ENCODE measurements around the gene NRARP.

The NRARP gene

DNA sequence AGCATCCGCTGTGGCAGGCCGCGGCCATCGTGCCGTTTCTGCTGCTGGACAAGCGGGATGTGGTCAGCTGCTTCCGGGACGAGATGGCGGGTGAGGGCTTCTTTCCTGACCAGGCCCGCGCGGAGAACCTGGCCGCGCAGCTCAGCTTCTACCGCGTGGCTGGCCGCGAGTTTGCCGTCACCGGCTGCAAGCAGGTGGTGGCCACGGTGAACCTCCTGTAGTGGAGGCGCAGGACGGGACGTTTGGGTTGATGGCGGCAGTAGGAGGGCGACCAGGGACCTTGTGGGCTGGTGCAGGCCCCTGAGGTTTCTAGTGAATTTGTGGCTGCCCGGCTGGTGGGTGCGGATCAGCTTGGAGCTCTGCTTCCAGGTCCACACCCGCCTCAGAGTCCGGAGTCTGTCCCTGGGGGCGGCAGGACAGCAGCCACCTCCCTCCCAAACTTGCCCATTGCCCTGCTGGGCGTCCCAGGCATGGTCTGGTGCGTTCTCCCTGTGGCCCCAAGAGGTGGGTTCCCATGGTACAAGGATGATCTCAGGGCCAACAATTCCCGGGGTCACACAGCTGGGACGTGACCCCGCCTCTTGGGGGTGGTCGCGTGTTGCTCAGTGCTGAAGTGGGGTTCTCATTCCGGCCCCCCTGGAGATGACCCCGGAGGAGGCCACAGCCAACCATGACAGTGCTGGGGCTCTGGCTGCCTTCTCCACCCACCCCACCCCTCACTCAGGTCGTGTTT is 22.2 kb downstream of the NRARP start:
- H3K27ac ChIP-seq = no peak overlapping the region
- DNase-seq (ENCODE audit: low read depth, low spot score) = no peak

DNA sequence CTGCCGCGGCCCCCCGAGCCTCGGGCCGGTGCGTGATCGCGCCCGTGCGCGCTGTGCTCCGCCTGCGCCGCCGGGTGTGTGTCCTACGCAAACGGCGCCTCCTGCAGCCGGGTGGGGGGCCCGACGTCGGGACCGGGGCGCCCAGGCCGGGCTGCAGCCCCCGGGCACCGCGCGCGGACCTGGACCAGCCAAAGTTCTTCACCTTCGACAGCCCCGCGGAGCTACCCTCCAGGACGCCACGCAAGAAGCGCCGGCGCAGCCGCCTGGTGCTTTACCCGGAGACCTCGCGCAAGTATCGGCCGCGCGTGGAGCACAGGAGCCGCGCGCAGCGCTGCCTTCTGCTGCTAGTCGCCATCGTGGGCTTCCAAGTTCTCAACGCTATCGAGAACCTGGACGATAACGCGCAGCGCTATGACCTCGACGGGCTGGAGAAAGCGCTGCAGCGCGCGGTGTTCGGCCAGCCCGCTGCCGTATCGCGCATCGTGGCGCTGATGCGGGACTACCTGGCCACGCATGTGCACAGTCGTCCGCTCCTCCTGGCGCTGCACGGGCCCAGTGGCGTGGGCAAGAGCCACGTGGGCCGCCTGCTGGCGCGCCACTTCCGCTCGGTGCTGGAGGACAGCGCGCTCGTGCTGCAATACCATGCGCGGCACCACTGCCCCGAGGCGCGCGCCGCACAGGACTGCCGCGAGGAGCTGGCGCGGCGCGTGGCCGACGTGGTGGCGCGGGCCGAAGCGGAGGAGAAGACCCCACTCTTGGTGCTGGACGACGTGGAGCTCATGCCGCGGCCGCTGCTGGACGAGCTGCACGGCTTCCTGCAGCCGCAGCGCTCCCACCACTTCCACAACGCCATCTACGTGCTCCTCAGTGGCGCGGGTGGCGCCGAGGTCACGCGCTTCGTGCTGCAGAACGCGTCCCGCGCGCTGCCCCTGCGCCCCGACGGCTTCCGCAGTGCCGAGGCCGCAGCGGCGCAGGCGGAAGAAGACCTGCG is 23.1 kb downstream of the NRARP start:
- no peak overlapping the region for H3K27ac ChIP-seq
- no peak for DNase-seq (ENCODE audit: low read depth, low spot score)

DNA sequence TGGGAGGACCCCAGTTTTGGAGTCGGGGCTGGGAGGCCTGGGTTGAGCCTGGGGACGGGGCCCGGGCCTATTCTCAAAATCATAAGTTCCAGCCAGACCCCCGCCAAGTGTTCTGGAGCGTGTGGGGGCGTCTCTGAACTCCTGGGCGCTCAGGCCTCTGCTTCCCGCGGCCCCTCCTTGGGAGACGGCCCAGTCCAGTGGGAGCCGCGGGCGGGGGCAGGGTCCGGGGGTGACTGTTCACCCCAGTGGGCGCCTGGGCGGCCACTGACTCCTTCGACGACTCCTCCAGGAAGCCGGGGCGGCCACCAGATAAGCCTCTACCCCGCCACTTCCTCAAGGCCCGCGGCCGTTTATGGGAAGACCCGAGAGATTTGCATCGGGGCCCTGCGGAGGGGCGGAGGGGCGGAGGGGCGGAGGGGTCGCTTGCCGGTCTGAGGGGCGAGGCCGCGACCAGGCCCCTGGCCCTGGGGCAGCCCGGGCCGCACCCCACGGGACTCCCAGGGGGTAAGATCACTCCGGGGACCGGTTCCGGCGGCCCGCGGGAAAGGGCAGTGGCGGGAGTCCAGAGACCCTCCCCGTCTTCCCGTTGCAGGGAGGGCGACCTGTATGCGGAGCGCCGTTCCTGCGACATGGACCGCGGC is 23.9 kb downstream of the NRARP start:
- DNase-seq (ENCODE audit: low read depth, low spot score) = no peak
- peak overlapping the region; percentile 67 for H3K27ac ChIP-seq

DNA sequence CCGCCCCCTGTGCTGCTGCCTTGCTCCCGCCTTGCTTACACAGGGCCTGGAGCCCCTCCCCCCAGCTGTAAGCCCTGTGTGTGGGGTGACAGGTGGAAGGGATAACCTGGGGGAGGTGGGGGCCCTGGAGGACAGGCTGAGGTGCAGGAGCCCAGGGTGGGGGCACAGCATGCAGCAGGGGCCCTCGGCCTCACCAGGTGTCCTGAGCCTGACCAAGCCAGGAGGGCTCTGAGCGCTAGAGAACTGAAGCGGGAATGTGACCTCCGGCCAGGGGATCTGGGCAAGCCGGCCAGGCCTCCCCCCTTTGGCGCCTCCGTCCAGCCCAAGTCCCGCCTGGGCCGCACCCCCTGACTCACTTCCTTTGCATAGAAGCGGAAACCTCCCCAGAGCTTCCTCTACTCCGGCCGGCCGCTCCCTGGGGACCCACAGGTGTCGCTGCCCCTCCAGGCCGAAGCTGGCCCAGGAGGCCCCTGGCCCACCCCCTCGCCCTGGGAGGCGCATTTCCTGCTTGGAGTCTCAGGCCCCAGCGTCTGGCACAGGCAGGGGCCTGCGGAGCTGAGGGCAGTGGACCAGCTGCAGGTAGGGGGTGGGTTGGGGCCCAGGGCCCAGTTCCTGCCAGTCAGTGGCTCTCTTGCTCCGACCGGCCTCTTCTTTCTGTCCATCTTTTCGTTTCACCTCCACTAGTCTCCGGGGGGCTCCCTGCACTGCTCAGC is 24.6 kb downstream of the NRARP start, which contains the start of gene TOR4A:
Gene TOR4A, plus strand, starts transcription at position 398 of the 713 bp plus-strand sequence. CDS start 964 bp downstream, outside the sequence.
- H3K27ac ChIP-seq = peak within 1 kb of the TSS; percentile 67

DNA sequence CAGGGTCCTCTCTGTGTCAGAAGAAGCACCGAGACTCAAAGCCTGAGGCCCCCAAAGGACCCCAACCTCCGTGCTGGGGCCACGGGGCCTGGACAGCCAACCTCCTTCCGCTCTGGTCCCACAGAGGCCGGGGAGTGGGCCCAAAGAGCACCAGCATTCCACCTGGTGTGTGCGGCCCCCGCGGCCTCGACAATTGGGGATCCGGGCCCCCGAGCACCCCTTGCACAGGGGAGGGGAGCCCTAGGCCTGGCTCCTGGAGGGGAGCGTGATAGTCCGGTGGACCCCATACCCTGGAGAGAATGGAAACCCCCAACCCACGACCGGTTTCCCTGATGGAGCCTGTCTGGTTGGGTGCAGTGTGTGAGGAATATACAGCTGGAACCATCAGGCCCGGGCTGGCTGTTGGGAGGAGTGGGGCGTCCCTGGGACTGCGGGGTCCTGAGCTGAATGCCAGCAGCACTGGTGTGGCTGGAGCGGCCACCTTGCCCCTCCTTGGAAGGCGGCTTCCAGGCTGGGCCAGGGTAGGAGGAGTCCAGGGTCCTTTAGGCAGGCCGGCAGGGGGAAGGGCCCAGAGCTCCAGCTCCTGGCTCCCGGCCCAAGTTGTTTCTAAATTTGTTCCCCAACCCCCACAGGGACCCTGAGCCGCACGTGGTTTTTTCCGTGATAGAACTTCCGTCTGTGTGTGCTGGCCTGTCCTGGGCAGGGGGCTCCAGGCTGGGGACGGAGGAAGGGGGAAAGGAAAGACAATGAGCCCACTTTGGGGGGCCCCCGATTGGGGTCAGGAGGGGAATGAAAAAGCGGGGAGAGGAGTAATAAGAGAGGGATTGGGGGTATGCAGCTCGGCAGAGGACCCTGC is 25.4 kb downstream of the NRARP start:
- peak overlapping the region; percentile 67 for H3K27ac ChIP-seq
- DNase-seq (ENCODE audit: low read depth, low spot score) = no peak

More for the DNA sequence above, 24.6 kb downstream of the NRARP start, which contains the start of gene TOR4A:
- DNase-seq (ENCODE audit: low read depth, low spot score) = no peak

DNA sequence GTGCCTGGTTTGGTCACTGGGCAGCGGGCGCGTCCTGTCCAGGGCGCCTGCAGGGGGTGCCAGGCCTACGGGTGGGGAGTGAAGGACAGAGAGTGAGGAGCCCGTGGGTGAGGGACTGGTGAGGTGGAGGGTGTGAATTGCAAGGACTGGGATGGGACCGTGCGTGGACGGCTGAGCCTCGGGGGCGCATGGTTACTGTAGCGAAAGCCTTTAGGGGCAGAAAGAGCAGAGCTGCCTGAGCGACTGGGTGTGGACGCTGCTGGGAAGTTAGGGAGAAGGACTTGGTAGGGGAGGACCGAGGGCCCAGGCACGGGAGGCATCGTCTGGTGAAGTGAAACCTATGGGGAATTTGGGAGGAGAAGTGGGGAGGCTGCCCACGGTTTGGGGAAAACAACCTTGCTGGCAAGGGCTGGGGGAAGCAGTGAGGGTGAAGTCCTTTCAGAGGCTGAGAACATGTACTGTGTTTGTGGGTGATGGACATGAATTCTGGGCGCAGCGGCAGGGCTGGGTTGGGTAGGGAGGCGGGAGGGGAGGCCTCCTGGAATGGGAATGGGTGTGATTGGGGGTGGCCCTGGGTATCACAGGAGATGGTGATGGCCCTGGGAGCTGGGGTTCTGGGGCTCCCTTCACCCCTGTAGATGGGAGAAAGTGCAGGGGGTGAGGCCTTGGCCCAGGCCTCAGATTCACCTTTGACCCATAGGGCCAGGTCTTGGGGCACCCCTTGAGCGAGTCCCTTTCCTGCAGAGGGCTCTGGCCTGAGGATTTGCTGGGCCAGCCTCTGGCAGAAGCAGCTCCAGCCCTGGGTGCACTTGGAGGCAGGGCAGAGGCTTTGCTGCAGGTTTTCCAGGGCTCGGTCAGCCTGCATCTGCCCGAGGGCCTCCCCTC is 26.2 kb downstream of the NRARP start:
- no peak overlapping the region for H3K27ac ChIP-seq
- DNase-seq (ENCODE audit: low read depth, low spot score) = no peak

DNA sequence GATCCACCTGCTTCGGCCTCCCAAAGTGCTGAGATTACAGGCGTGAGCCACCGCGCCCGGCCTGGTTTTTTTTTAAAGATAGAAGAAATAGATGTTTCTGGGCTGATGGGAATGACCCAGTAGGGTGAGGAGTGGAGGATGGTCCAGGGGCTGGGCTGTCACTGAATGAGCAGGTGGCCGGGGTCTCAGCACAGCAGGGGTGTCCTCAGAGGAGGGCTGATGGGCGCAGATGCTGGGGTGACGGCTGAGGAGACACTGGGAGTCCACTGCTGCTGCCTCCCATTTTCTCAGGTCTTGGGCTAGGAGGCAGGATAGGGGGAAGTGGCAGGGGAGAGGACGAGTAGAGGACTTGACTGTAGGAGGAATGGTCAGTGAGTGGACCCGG is 26.9 kb downstream of the NRARP start:
- no peak overlapping the region for H3K27ac ChIP-seq
- DNase-seq (ENCODE audit: low read depth, low spot score) = no peak

DNA sequence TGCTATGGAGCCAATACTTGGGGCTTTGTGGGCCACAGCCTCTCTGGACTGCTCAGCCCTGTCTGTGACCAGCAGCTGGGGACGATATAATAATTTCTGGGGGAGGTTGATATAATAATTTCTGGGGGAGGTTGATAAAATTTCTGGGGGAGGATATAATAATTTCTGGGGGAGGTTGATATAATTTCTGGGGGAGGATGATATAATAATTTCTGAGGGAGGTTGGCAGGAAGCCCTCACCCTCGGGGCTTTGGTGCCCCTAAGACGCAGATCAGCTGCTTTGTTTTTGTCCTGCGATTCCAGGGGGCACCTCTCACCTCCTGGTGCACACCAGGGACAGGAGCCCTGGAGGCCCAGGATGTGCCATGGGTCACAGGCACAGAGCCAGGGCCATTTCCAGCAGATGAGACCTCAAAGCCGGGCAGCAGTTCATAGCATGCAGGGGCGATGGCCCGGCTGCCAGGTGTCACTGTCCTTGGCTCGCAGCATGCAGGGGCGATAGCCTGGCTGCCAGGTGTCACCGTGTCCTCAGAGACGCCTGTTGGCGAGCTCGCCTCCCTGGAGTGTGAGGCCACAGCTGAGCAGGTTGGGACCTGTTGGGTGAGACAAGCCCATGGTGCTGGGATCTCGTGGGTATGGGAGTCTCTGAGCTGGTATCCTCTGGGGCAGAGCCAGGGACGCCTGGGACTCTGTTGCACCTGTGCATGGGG is 28.3 kb downstream of the NRARP start:
- H3K27ac ChIP-seq = peak overlapping the region; percentile 59
- no peak for DNase-seq (ENCODE audit: low read depth, low spot score)

DNA sequence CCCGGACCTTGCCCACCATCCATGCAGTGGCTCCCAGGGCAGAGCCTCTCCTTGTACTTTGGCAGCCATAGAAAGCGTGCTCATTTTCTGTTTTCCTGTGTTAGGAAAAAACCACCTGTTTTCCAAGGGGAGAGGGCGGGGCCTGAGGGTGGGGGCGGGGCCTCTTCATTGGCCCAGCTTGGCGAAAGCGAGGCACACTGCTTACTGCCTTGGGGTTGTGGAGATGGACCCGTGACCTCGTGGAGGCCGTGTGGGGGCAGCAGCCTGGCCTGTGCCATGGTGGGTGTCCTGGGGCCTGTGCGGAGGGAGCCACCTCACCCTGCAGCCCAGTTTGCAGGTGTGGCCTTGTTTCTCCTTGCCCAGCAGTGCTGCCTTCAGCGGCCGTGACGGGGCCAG is 29.0 kb downstream of the NRARP start:
- DNase-seq (ENCODE audit: low read depth, low spot score) = no peak
- no peak overlapping the region for H3K27ac ChIP-seq

DNA sequence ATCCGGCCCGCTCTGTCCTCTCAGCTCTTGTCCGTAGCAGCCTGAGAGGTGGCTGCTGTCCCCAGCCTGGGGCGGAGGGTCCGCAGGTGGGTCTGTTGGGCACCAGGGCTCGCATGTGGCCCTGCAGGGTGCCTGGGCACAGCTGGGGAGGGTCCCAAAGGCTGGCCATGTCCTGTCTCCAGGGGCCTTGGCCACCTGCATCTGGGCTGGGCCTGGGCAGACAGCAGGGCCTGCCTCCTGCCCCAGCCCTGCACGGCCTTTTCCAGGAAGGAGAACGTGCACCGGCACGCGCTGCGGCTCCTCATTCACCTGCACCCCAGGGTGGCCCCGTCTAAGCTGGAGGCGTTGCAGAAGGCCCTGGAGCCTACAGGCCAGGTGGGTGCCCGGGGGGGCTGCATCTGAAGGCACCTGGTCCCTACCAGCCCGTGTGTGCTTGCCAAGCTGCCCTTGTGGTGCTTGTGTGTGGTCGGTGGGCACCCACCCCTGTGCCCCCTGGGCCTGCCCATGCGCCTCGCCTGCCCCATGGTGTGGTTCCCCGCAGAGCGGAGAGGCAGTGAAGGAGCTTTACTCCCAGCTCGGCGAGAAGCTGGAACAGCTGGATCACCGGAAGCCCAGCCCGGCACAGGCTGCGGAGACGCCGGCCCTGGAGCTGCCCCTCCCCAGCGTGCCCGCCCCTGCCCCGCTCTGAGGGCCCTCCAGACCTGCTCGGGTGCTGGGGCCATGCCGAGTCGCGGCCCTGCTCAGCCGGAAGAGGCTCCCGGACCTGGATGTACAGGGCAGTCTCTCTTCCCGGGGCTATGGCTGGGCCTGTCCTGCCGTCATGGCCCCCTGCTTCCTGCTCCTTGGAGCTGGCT is 29.6 kb downstream of the NRARP start:
- DNase-seq (ENCODE audit: low read depth, low spot score) = no peak

DNA sequence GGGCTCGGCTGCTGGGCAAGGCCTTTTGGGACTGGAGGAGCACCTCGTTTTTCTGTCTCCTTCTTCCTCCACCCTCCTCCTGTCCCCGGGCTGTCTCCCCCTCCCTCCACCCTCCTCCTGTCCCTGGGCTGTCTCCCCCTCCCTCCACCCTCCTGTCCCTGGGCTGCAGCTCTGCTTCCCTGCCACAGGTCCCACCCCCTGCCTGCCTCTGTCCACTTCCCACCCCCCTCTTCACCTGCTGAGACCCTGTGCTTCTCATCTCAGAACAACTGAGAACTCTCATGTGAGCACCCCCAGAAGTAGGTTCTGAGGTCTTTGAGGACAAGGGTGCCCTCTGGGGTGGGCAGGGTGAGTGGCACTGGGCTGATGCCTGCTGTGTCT is 30.4 kb downstream of the NRARP start:
- no peak for DNase-seq (ENCODE audit: low read depth, low spot score)
- H3K27ac ChIP-seq = no peak overlapping the region

More for the DNA sequence above, 29.6 kb downstream of the NRARP start:
- no peak overlapping the region for H3K27ac ChIP-seq

DNA sequence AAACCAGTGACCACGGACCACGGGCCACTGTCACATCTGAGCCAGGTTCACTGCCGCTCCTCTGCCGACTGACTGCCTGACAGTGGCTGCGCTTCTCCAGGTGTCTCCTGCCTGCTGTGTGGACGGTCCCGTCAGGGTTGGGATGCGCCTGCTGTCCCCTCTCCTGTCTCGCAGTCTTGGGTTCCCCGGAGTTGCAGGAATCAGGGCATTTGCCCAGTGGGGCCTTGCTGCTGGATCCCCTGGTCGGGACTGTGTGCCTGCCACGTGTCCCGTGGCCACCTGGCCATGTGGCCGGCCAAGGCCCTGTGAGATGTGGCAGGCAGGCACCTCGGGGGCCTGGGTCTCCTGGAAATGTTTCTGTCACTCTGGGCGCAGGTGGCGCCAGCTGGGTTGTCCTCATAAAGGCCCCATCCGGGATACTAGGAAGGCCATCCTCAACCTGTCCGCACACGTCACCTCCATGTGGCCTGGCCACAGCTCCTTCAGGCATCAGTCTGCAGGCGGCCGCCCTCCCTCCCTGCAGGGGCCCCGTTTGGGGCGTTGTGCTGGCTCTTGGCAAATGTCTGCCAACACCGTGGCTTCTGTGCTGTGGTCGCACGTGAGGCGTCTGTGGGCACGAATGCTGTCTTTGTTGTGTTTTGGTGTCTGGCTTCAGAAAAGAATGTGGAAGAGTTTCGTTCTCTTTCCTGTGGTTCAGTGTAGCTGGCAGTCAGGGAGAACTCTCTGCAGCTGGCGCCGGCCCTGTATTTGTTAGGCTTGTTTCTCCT is 31.0 kb downstream of the NRARP start:
- no peak overlapping the region for H3K27ac ChIP-seq
- DNase-seq (ENCODE audit: low read depth, low spot score) = no peak

DNA sequence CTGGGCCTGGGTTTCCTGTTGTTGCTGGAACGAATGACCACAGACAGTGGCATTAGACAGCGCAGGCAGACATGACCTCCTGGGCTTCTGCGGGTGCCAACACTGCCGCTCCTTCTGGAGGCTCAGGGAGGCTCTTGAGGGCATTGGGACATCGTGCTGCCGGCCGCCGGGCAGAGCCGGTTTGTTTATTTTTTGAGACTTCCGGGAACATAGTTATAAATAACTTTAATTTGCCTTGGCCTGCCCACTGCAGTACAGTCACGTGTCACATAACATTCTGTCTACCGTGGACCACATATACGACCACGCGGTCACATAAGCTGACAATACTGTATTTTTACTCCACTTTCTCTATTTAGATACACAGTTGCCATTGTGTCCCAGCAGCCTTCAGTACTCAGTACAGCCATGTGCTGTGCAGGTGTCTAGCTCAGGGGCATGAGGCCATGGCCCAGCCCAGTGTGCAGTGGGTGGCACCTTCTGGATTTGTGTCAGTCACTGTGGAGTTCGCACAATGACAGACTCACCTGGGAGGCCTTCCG is 32.8 kb downstream of the NRARP start:
- no peak overlapping the region for H3K27ac ChIP-seq
- no peak for DNase-seq (ENCODE audit: low read depth, low spot score)

DNA sequence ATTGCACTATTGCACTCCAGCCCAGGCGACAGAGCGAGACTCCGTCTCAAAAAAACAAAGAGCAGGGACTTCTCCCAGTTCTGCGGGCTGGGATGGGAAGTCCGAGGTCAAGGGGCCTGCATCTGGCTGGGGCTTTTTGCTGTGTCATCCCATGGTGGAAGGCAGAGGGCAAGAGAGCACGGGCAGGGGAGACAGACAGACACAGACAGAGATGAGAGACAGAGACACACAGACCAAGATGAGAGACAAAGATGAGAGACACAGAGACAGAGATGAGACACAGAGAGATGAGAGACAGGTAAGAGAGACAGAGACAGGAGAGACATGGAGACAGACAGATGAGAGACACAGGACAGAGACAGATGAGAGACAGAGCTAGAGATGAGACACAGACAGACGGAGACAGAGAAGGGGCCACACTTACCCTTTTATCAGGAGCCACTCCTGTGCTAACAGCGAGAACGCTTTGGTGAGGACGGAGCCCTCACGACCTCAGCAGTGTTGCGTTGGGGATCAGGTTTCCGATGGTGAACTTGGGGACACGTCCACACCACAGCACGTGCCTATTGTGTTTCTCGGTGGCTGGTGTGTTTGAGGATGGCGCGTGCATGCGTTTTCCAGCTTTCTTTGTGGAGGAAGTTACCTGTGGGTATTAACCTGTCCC is 33.4 kb downstream of the NRARP start:
- DNase-seq (ENCODE audit: low read depth, low spot score) = no peak
- no peak overlapping the region for H3K27ac ChIP-seq

DNA sequence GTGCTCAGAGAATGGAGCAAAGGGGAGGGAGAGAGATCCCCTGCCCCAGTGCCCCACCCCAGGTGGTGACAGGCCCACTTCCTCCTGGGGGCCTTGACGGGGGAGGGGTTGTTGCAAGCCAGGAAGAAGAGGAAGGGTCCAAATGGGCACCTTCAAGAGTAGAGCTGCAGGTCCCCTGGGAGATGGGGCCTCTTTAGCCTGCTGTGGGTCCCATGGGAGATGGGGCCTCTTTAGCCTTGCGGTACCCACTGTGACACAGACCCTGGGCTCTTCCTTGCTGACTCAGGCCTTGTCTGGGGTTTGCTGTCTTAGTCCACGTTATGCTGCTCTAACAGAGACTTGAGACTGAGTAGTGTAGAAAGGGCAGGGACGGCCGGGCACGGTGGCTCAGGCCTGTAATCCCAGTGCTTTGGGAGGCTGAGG is 34.1 kb downstream of the NRARP start:
- DNase-seq (ENCODE audit: low read depth, low spot score) = no peak
- H3K27ac ChIP-seq = no peak overlapping the region

All from epithelial cell of prostate (primary cell).